Fibroblast of pulmonary artery (primary cell): ENCODE measurements around the gene VSIR.

Experiments used
- DNase-seq: peaks from one replicate; pipeline ENCODE4 v3.0.0-alpha.2; 2010; ENCODE audit warnings: low read depth
- H3K4me3 ChIP-seq: replicated peaks from 2 replicates; pipeline ENCODE4 v1.5.1; 2011; ENCODE audit warnings: low read depth, mild to moderate bottlenecking, control low read depth, low read length, moderate library complexity
- TF ChIP-seq, protein P1 (sequence below): IDR thresholded peaks from 2 replicates; pipeline ENCODE4 v1.5.1; 2011; ENCODE audit warnings: mild to moderate bottlenecking, control low read depth, low read length, inconsistent platforms; ENCODE audit errors: missing control alignments

The VSIR gene

DNA sequence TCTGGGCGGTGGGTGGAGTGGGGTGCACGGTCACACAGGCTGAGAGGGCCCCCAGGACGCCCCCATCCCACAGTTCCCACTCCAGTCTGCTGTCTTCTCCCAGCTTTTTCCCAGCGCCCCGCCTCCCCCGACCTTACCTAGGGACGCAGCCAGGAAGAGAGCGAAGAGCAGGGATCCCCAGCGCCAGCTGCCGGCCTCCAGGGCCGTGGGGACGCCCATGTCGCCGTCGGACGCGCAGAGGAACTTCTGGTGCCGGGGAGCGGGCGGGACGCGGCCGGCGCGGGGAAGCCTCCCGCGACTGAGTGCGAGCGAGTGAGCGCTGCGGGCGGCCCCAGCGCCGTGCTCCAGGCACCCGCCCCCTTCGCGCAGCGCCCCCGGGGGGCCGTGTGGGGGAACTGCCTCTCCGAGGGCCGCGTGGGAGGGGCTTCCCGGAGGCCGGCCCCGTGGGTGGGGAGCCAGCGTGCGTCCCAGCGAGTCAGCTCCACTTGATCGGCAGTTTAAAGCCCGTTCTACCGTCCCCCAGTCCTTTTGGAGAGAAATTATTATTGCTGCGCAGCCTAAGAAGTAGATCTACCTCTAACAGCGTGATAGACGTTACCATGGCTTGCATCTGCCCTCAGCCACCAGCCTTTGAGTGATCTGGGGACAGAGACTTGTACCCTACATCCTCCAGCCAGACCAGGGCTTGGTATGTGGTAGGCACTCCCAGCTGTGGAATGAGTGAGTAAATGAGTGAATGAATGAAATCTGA, at the start of gene VSIR:
Gene VSIR, minus strand, starts transcription at position 300 of the 751 bp plus-strand sequence. Its CDS starts 81 bp downstream, at position 219.
- TF ChIP-seq, protein P1, sequence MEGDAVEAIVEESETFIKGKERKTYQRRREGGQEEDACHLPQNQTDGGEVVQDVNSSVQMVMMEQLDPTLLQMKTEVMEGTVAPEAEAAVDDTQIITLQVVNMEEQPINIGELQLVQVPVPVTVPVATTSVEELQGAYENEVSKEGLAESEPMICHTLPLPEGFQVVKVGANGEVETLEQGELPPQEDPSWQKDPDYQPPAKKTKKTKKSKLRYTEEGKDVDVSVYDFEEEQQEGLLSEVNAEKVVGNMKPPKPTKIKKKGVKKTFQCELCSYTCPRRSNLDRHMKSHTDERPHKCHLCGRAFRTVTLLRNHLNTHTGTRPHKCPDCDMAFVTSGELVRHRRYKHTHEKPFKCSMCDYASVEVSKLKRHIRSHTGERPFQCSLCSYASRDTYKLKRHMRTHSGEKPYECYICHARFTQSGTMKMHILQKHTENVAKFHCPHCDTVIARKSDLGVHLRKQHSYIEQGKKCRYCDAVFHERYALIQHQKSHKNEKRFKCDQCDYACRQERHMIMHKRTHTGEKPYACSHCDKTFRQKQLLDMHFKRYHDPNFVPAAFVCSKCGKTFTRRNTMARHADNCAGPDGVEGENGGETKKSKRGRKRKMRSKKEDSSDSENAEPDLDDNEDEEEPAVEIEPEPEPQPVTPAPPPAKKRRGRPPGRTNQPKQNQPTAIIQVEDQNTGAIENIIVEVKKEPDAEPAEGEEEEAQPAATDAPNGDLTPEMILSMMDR: peak; percentile 42
- peak; percentile 78 for DNase-seq
- peak within 1 kb of the TSS; percentile 53 for H3K4me3 ChIP-seq

DNA sequence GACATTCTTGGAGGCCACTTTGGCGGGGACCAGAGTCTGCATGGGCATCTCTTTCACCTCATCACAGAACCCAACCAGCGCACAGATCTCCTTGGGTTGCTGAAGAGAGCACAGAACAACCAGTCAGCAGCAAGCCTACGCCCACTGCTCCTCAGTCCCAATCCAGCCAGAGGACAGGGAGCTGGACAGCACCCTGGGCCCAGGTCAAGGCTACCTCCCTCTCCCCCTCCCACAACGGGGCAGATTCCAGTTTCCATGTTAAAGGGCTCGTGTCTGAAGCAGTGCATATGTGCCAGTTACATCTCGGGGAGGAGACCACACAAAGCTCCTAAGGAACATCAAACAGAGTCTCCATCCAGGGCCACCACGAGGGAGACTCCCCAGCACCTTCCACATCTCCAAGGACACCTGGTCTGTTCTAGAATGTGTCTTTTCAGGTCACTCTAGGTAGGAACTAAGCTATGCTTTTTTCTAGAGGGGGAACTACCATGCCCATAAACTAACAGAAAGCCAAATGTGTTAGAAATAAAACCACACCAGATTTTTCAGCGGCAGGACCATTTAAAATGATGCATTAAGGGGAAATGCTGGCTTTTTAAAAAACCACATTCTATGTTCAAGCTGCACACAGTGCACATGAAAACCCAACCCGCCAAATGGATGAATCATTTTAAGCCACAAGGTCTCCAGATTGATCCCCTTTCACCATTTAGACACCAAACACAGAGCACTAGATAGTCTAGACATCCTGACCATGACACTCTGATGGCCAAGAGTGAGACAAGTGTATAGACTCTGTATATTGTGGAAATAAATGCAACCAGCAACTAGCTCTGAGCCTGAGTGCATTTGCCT, 48.8 kb upstream of the VSIR start:
- no peak overlapping the region for H3K4me3 ChIP-seq
- no peak for DNase-seq
- TF ChIP-seq, protein P1: no peak

DNA sequence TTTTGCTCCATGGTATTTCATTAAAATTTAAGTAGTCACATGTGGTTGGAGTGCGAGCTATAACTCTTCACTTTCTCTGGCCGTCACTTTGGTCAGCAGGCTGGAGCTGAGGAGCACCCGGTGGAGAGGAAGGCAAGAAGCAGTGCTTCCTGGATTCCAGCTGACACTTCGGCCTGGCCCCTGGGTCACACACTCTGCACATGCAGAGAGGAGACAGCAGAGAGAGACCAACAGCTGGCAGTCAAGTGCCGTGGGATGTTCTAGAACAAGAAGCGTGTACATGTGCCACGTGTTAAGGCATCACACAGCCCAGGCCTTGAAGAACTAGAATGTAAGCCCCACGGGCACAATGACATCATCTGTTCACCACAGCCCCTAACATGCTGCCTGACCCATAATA, 47.6 kb upstream of the VSIR start:
- TF ChIP-seq, protein P1: no peak
- DNase-seq: no peak
- no peak overlapping the region for H3K4me3 ChIP-seq

DNA sequence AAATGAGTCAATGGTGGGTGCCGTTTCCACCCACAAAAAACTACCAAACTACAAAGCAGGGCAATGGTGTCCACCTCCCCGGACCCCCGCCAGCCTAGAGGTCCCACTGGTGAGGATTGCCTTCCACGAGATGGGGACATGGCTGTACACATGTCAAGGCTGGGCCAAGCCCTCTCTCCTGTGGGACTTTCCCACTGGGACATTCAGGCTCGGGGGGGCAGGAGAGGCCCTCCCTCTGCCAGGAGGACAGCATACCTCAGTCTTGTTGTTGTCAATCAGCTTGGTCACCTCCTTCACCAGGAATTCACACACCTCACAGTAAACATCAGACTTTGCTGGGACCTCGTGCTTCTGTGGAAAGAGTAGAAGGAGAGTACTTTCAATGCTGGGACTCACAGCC, 46.7 kb upstream of the VSIR start:
- no peak overlapping the region for H3K4me3 ChIP-seq
- TF ChIP-seq, protein P1: no peak
- DNase-seq: no peak

GRCh38 chr10:71819441-71819861, 46.1 kb upstream of the VSIR start:
- no peak overlapping the region for H3K4me3 ChIP-seq
- TF ChIP-seq, protein P1: no peak
- no peak for DNase-seq

DNA sequence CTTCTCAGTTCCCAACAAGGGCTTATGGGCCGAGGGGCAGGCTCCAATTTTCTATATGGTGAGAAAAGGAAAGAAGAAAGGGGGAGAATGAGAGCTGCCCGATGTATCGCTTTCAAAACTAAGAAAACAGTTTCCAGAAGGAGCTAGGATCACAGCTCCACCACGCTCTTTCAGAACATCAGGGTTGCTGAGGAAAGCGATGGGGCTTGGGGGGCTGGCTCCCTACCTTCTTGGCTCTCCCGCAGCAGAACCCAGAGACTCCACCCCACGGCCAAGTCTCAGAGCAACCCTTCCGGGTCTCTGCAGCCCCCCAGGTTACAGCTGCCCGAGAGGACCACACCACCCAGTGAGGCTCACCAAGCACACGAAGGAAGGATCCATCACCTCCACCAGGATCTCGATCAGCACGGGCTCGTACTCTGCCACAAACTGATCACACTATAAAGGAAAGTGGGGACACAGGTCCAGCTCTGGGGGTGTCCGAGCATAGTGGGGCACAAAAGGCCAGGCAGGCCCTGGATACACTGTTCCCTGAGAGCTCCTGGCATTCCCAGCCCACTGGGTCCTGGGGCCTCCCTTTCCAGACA, 45.4 kb upstream of the VSIR start:
- TF ChIP-seq, protein P1: no peak
- no peak overlapping the region for H3K4me3 ChIP-seq
- DNase-seq: no peak
